ENCODE measurements around the gene SETD2.

Gene SETD2

DNA sequence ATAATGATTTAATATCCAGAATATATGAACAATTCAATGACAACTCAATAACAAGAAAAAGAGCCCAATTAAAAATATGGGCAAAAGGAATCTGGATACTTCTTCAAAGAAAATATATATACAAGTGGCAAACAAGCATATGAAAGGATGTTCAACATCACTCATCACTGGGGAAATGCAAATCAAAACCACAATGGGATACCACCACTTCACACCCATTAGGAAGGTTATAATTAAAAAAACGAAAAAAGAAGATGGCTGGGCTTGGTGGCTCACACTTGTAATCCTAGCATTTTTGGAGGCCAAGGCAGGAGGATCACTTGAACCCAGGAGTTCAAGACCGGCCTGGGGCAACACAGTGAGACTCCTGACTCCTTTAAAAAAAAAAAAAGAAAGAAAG is 191.5 kb downstream of the SETD2 start:
- no peak for DNase-seq (ENCODE audit: low spot score)
- Histone ChIP-seq H3K27ac (no peak overlapping the region), H3K4me3 (no peak overlapping the region)
- TF ChIP-seq, protein P1, sequence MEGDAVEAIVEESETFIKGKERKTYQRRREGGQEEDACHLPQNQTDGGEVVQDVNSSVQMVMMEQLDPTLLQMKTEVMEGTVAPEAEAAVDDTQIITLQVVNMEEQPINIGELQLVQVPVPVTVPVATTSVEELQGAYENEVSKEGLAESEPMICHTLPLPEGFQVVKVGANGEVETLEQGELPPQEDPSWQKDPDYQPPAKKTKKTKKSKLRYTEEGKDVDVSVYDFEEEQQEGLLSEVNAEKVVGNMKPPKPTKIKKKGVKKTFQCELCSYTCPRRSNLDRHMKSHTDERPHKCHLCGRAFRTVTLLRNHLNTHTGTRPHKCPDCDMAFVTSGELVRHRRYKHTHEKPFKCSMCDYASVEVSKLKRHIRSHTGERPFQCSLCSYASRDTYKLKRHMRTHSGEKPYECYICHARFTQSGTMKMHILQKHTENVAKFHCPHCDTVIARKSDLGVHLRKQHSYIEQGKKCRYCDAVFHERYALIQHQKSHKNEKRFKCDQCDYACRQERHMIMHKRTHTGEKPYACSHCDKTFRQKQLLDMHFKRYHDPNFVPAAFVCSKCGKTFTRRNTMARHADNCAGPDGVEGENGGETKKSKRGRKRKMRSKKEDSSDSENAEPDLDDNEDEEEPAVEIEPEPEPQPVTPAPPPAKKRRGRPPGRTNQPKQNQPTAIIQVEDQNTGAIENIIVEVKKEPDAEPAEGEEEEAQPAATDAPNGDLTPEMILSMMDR (IDR thresholded peaks at IDR 0.05), result no peak

DNA sequence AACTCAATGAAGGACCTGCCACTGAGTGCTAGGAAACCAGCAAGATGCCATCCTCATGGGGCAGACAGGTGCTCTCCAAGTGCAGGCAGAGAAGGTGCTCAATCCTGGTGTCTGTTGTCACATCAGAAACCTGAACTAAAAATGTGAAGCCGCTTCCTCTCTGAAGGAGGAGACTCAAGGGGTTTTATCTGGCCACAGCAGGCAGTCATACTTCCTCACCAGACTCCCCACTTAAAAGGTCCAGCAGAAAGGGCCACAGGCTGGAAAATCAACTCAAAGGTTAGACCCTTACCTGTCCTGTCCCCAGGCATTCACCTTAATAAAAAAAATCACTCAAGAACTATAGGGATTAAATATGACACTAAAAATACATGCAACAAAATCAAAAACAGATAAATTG is 192.2 kb downstream of the SETD2 start:
- DNase-seq (ENCODE audit: low spot score), result no peak
- no peak overlapping the region for H3K27ac ChIP-seq

DNA sequence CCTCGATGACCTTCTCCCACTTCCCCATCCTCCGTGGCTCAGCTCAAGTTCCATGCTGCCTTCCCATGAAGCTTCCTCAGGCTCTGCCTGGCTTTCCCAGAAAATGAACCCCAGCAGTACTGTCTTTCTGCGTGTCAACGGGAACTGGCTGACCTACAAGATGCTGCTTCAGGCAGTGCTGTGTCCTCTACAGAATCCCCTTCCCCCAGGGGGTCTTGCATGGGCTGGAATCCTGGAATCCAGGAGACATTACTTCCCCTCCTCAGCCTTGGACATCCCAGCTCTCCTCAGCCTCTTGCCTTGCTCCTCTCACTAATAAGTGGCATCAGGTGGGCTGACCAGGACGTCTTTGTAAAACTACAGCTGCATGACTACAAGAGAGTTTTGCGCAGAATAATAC is 192.8 kb downstream of the SETD2 start:
- TF ChIP-seq, protein P1 (IDR thresholded peaks at IDR 0.05), result no peak
- no peak for DNase-seq (ENCODE audit: low spot score)
- Histone ChIP-seq H3K27ac (peak overlapping the region in 1 of 2 donors; percentile 16), H3K4me3 (no peak overlapping the region)

More for the DNA sequence above, 192.2 kb downstream of the SETD2 start:
- H3K4me3 ChIP-seq, result no peak overlapping the region
- TF ChIP-seq, protein P1 (IDR thresholded peaks at IDR 0.05), result no peak

DNA sequence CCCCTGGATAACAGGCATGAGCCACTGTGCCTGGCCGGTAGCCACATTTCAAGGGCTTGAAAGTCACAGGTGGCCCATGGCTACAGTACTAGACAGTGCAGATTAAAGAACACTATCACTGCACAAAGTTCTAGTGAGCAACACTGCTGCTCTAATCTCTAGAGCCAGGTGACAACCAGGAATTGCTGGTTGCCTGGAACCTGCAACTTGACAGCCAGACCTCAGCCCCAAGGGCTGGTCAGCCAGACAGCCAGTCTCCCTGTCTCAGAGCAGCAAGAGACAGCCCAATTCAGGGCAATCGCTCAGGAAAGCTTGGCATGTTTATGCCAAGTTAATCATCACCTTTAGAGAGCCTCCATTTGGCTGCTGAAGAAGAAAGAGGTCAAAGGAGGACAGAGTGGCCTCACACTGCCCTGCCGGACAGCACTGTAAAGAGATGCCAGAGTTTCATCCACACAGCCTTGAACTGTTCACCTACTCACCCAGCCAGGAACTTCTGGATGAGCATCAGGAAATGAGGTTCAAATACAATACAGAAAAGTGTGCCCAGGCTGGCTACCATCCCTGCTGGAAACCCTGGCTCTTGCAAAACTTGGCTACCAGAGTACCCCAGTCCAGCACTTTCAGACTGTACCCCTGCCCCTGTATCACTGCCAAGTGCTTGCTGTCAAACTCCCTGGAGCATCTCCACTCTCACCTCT is 193.4 kb downstream of the SETD2 start:
- TF ChIP-seq, protein P1 (IDR thresholded peaks at IDR 0.05), result no peak
- H3K4me3 ChIP-seq, result no peak overlapping the region
- no peak for DNase-seq (ENCODE audit: low spot score)
- H3K27ac ChIP-seq, result peak overlapping the region in 1 of 2 donors; percentile 16

DNA sequence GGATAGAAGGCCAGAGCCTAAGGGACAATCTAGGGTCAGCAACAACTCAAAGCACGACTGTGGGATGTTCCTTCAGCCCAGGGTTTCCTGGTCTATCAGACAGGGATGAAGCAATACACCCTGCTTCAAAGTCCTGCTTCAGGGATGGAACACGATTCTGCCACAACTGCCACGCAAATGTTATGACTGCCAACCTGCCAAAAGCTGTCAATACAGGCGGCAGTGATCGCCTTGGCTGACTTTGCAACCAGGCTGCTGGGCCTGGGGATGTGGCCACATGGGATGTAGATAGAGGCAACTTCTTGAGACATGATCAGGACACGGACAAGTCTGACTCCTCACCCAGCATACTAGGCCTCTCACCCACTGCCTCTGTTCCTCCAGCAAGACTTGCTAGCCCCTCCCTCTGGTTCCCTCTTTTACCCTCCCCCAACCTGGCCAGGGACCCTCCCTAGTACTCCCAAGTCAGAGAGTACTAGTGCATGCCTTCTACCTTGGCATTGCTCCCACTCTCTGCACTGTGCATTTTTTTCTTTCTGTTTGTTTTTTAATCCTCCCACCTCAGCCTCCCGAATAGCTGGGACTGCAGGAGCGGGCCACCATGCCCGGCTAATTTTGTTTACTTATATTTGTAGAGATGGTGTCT is 195.0 kb downstream of the SETD2 start:
- TF ChIP-seq, protein P1 (IDR thresholded peaks at IDR 0.05), result no peak
- Histone ChIP-seq H3K27ac (no peak overlapping the region), H3K4me3 (no peak overlapping the region)
- DNase-seq (ENCODE audit: low spot score), result no peak

DNA sequence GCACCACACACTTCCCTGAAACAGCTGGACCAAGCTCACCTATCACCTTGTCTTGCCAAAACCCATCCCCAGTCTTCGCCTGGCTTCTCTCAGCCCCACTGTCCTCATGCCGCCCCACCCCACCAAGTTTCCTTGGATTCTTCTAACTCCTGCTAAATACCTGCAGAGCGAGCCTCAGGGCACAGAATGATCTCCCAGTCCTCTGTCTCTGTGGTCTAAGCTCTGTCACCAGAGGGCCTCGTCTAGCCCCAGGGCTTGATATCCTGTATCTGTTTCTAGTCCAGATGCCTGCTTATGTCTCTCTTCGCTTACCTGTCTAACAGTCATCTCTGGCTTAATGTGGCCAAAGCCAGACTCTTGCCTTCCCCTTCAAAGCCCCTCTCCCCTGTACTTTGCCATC is 197.1 kb downstream of the SETD2 start:
- DNase-seq (ENCODE audit: low spot score), result no peak
- Histone ChIP-seq H3K27ac (no peak overlapping the region), H3K4me3 (no peak overlapping the region)
- TF ChIP-seq, protein P1 (IDR thresholded peaks at IDR 0.05), result no peak

All from coronary artery (tissue), 2 donors.